AG09309 (cell line): ENCODE data around the gene ZBTB40.

Experiments
- DNase-seq: peaks from one replicate; pipeline ENCODE4 v3.0.0-alpha.2; 2010; ENCODE audit warnings: low read depth
- H3K4me3 ChIP-seq: 2 replicates; pipeline ENCODE4 v1.5.1; 2011; ENCODE audit warnings: mild to moderate bottlenecking, low read depth, low read length, moderate library complexity; ENCODE audit not compliant: control insufficient read depth
- CTCF ChIP-seq: IDR thresholded peaks from 2 replicates; pipeline ENCODE4 v1.5.1; 2011; ENCODE audit warnings: mild to moderate bottlenecking, low read depth, low read length, inconsistent platforms; ENCODE audit not compliant: insufficient read depth, control insufficient read depth; ENCODE audit errors: missing control alignments

ZBTB40 gene

GRCh38 chr1:22410928-22411495, 40.6 kb upstream of the ZBTB40 start:
- H3K4me3 ChIP-seq: no peak overlapping the region
- DNase-seq: no peak
- TF ChIP-seq CTCF: no peak

- no peak overlapping the region for H3K4me3 ChIP-seq
- DNase-seq: no peak
- TF ChIP-seq CTCF: no peak
Observed at GRCh38 chr1:22411589-22411988, 40.1 kb upstream of the ZBTB40 start.

- no peak for TF ChIP-seq CTCF
- H3K4me3 ChIP-seq: no peak overlapping the region
- DNase-seq: no peak
Observed at GRCh38 chr1:22412932-22413727, 38.5 kb upstream of the ZBTB40 start.

- H3K4me3 ChIP-seq: no peak overlapping the region
- no peak for DNase-seq
- TF ChIP-seq CTCF: no peak
Observed at GRCh38 chr1:22413799-22414198, 37.9 kb upstream of the ZBTB40 start.

- DNase-seq: no peak
- no peak overlapping the region for H3K4me3 ChIP-seq
Observed at GRCh38 chr1:22414244-22414751, 37.4 kb upstream of the ZBTB40 start.

GRCh38 chr1:22415489-22415888, 36.2 kb upstream of the ZBTB40 start:
- no peak for DNase-seq
- no peak for TF ChIP-seq CTCF
- no peak overlapping the region for H3K4me3 ChIP-seq

More at GRCh38 chr1:22414244-22414751, 37.4 kb upstream of the ZBTB40 start:
- TF ChIP-seq CTCF: no peak
